OCI-LY1 (cell line): ENCODE measurements around the gene DTNB.
"Not testable (repeated sequence)": the region's sequence is repeated elsewhere in the genome, so short reads cannot be mapped to it uniquely, and the experiment has no call there.

ENCODE experiments used
- H2AFZ ChIP-seq: fragments of 200-600 bp; sonication (generic), shearing (Covaris generic); 2 replicates; pipeline ENCODE4 v1.6.0; 2014; ENCODE audit warnings: antibody characterized with exemption, mild to moderate bottlenecking, low read length
- H3F3A ChIP-seq: fragments of 200-600 bp; sonication (generic), shearing (Covaris generic); 2 replicates; pipeline ENCODE4 v1.6.0; 2014; ENCODE audit warnings: mild to moderate bottlenecking, antibody characterized with exemption, low read length, moderate library complexity; ENCODE audit not compliant: insufficient read depth
- H3K27ac ChIP-seq: fragments of 200-600 bp; sonication (generic); 2 replicates; pipeline ENCODE4 v1.5.1; 2014; ENCODE audit warnings: low read length, mixed run types, mild to moderate bottlenecking, low read depth; ENCODE audit not compliant: poor library complexity, severe bottlenecking
- H3K27me3 ChIP-seq: fragments of 200-600 bp; sonication (generic); 2 replicates; pipeline ENCODE4 v1.6.0; 2014; ENCODE audit warnings: antibody characterized with exemption, mild to moderate bottlenecking, low read length, moderate library complexity; ENCODE audit not compliant: insufficient read depth
- H3K36me3 ChIP-seq: fragments of 200-600 bp; sonication (generic); 2 replicates; pipeline ENCODE4 v1.6.1; 2014; ENCODE audit warnings: mild to moderate bottlenecking, antibody characterized with exemption, low read length, moderate library complexity, mixed read lengths; ENCODE audit not compliant: insufficient read depth
- H3K4me1 ChIP-seq: fragments of 200-600 bp; sonication (generic); 2 replicates; pipeline ENCODE4 v1.5.1; 2014; ENCODE audit warnings: mild to moderate bottlenecking, low read length, moderate library complexity; ENCODE audit not compliant: insufficient read depth, severe bottlenecking
- H3K4me2 ChIP-seq: fragments of 200-600 bp; sonication (generic), shearing (Covaris generic); 2 replicates; pipeline ENCODE4 v1.6.1; 2014; ENCODE audit warnings: low read length
- H3K4me3 ChIP-seq: fragments of 200-600 bp; sonication (generic); 2 replicates; pipeline ENCODE4 v1.5.1; 2014; ENCODE audit warnings: low read length, low read depth, mild to moderate bottlenecking, mixed read lengths; ENCODE audit not compliant: poor library complexity, severe bottlenecking
- H3K79me2 ChIP-seq: fragments of 200-600 bp; shearing (Covaris generic); 2 replicates; pipeline ENCODE4 v1.6.1; 2016; ENCODE audit warnings: mixed run types, low read length, mixed read lengths; ENCODE audit not compliant: insufficient read depth
- H3K9ac ChIP-seq: fragments of 200-600 bp; sonication (generic), shearing (Covaris generic); 2 replicates; pipeline ENCODE4 v1.6.1; 2014; ENCODE audit warnings: mild to moderate bottlenecking, low read length, mixed read lengths
- H3K9me2 ChIP-seq: fragments of 200-600 bp; sonication (generic), shearing (Covaris generic); 2 replicates; pipeline ENCODE4 v1.6.1; 2014; ENCODE audit warnings: low read depth, mild to moderate bottlenecking, low read length, mixed read lengths
- H3K9me3 ChIP-seq: fragments of 200-600 bp; shearing (Covaris generic); 2 replicates; pipeline ENCODE4 v1.6.1; 2014; ENCODE audit warnings: low read length, mixed read lengths
- H4K20me1 ChIP-seq: fragments of 200-600 bp; sonication (generic), shearing (Covaris generic); 2 replicates; pipeline ENCODE4 v1.6.0; 2016; ENCODE audit warnings: mild to moderate bottlenecking, low read length; ENCODE audit not compliant: insufficient read depth
- CTCF ChIP-seq: fragments of 200-600 bp; sonication (generic), shearing (Covaris generic); IDR thresholded peaks from 2 replicates; pipeline ENCODE4 v1.5.1; 2017; ENCODE audit warnings: mild to moderate bottlenecking, antibody characterized with exemption, low read length, moderate library complexity, mixed read lengths
- EZH2 ChIP-seq: fragments of 200-600 bp; sonication (generic), shearing (Covaris generic); IDR thresholded peaks from 2 replicates; pipeline ENCODE4 v1.8.0; 2017; ENCODE audit warnings: borderline replicate concordance, mixed run types, mild to moderate bottlenecking, antibody characterized with exemption, low read length, moderate library complexity, mixed read lengths

Gene DTNB

GRCh38 chr2:25539136-25539535 is 134.2 kb downstream of the DTNB start:
- H2AFZ ChIP-seq: no peak overlapping the region
- H3K4me2 ChIP-seq: no peak overlapping the region
- H3K27ac ChIP-seq: no peak overlapping the region

GRCh38 chr2:25537526-25537925 is 135.9 kb downstream of the DTNB start:
- Histone ChIP-seq H3K9me3 (no peaks in the 10 kb centered on the region), H3K4me3 (no peak overlapping the region), H3K9me2 (no peaks in the 10 kb centered on the region), H3K9ac (no peak overlapping the region), H3K4me2 (no peak overlapping the region), H2AFZ (no peak overlapping the region), H3K79me2 (no peaks in the 10 kb centered on the region), H3K4me1 (no peaks in the 10 kb centered on the region), H3K27ac (no peak overlapping the region), H3K36me3 (no peaks in the 10 kb centered on the region), H3K27me3 (no peaks in the 10 kb centered on the region), H3F3A (no peaks in the 10 kb centered on the region), H4K20me1 (no peaks in the 10 kb centered on the region)
- no peak for TF ChIP-seq EZH2
- TF ChIP-seq CTCF: no peak

More at GRCh38 chr2:25539136-25539535, 134.2 kb downstream of the DTNB start:
- TF ChIP-seq EZH2 (no peak), CTCF (no peak)
- Histone ChIP-seq H3K79me2 (no peaks in the 10 kb centered on the region), H4K20me1 (no peaks in the 10 kb centered on the region), H3K9me3 (no peaks in the 10 kb centered on the region), H3K9me2 (no peaks in the 10 kb centered on the region), H3F3A (no peaks in the 10 kb centered on the region), H3K4me1 (no peaks in the 10 kb centered on the region), H3K9ac (no peak overlapping the region), H3K27me3 (no peaks in the 10 kb centered on the region), H3K36me3 (no peaks in the 10 kb centered on the region), H3K4me3 (no peak overlapping the region)

- H3K9me2 ChIP-seq, H3K9me3 ChIP-seq, H3F3A ChIP-seq, H3K27ac ChIP-seq, H3K4me1 ChIP-seq, H3K4me2 ChIP-seq, H3K79me2 ChIP-seq, H2AFZ ChIP-seq, H3K36me3 ChIP-seq, H3K4me3 ChIP-seq, H3K27me3 ChIP-seq, H3K9ac ChIP-seq, H4K20me1 ChIP-seq: not testable (repeated sequence)
Observed at GRCh38 chr2:25535411-25536289, 137.7 kb downstream of the DTNB start.

GRCh38 chr2:25534937-25535336 is 138.4 kb downstream of the DTNB start:
- H3K4me2 ChIP-seq, H3K4me3 ChIP-seq, H3K4me1 ChIP-seq, H3K9me3 ChIP-seq, H3K36me3 ChIP-seq, H3K9me2 ChIP-seq, H3K27ac ChIP-seq, H3K9ac ChIP-seq, H4K20me1 ChIP-seq, H3F3A ChIP-seq, H3K27me3 ChIP-seq, H3K79me2 ChIP-seq, H2AFZ ChIP-seq: not testable (repeated sequence)
